PC-3 (cell line): Measurements from ENCODE around the gene CTXN1. TPM values are rescaled to one million over a fixed set of nuclear protein-coding genes. Genes with fewer than 3 reads are reported as not detected.

Experiments
- ATAC-seq: fragments of 200-7000 bp; cut with Tn5 transposase; 2 replicates; pipeline ENCODE4 v1.9.1; 2020; ENCODE audit warnings: mild to moderate bottlenecking, moderate library complexity
- BruUV-seq: library from RNA; stranded (reverse); fragments of 400-500 nt; replicated peaks from 2 replicates; lab custom pipeline; 2021; lab: Mats Ljungman, UMichigan
- CTCF ChIA-PET: fragments of 300-600 bp; sonication (Branson Sonifier 250); formaldehyde crosslinking; loops from one replicate; lab custom pipeline; 2022; ENCODE audit warnings: antibody characterized with exemption; lab: Charles Lee
- POLR2A ChIA-PET: fragments of 300-600 bp; sonication (Branson Sonifier 250); formaldehyde crosslinking; loops from one replicate; lab custom pipeline; 2022; ENCODE audit warnings: antibody characterized with exemption; ENCODE audit not compliant: unreplicated experiment; lab: Charles Lee
- DNase-seq: peaks from one replicate; pipeline ENCODE4 v3.0.0-alpha.2; 2015
- H2AFZ ChIP-seq: fragments of 300-600 bp; sonication (generic); 2 replicates; pipeline ENCODE4 v1.6.0; 2016; ENCODE audit warnings: antibody characterized with exemption, low read length
- H3F3A ChIP-seq: fragments of 300-600 bp; sonication (generic); one replicate; pipeline ENCODE4 v1.6.0; 2017; ENCODE audit warnings: antibody characterized with exemption, low read length, control low read depth, mild to moderate bottlenecking; ENCODE audit not compliant: unreplicated experiment
- H3K27ac ChIP-seq: fragments of 300-600 bp; sonication (generic); 2 replicates; pipeline ENCODE4 v1.5.1; 2016; ENCODE audit warnings: mild to moderate bottlenecking, low read length
- H3K27me3 ChIP-seq: fragments of 300-600 bp; sonication (generic); 2 replicates; pipeline ENCODE4 v1.6.1; 2016; ENCODE audit warnings: low read length, mixed read lengths
- H3K36me3 ChIP-seq: fragments of 300-600 bp; sonication (generic); 2 replicates; pipeline ENCODE4 v1.6.1; 2016; ENCODE audit warnings: low read depth, mixed run types, low read length, mixed read lengths
- H3K4me1 ChIP-seq: fragments of 300-600 bp; sonication (generic); 2 replicates; pipeline ENCODE4 v1.5.1; 2016; ENCODE audit warnings: low read length; ENCODE audit not compliant: insufficient read depth
- H3K4me2 ChIP-seq: fragments of 300-600 bp; sonication (generic); 2 replicates; pipeline ENCODE4 v1.6.0; 2016; ENCODE audit warnings: low read length
- H3K4me3 ChIP-seq: fragments of 300-600 bp; sonication (generic); 2 replicates; pipeline ENCODE4 v1.5.1; 2016; ENCODE audit warnings: mild to moderate bottlenecking, low read length, mixed read lengths
- H3K79me2 ChIP-seq: fragments of 300-600 bp; sonication (generic); 2 replicates; pipeline ENCODE4 v1.6.1; 2017; ENCODE audit warnings: low read length, mixed read lengths
- H3K9ac ChIP-seq: fragments of 300-600 bp; sonication (generic); 2 replicates; pipeline ENCODE4 v1.6.0; 2016; ENCODE audit warnings: mild to moderate bottlenecking, low read length
- H3K9me2 ChIP-seq: fragments of 300-600 bp; sonication (generic); replicated peaks from 2 replicates; pipeline ENCODE4 v1.6.1; 2016; ENCODE audit warnings: mixed run types, low read length, mixed read lengths
- H3K9me3 ChIP-seq: fragments of 300-600 bp; sonication (generic); 2 replicates; pipeline ENCODE4 v1.6.1; 2016; ENCODE audit warnings: low read length, mixed read lengths
- H4K20me1 ChIP-seq: fragments of 300-600 bp; sonication (generic); 2 replicates; pipeline ENCODE4 v1.6.1; 2016; ENCODE audit warnings: low read length, mixed read lengths
- CTCF ChIP-seq: fragments of 300-600 bp; sonication (generic); conservative IDR thresholded peaks from 2 replicates; pipeline ENCODE4 v1.5.1; 2017; ENCODE audit warnings: antibody characterized with exemption, low read depth, mild to moderate bottlenecking, low read length
- EZH2 ChIP-seq: fragments of 300-600 bp; sonication (generic); IDR thresholded peaks from one replicate; pipeline ENCODE4 v1.6.1; 2017; ENCODE audit warnings: antibody characterized with exemption, mild to moderate bottlenecking, low read length; ENCODE audit not compliant: unreplicated experiment
- EZH2phosphoT487 ChIP-seq: fragments of 300-600 bp; sonication (generic); IDR thresholded peaks from 2 replicates; pipeline ENCODE4 v1.6.1; 2018; ENCODE audit warnings: mild to moderate bottlenecking, antibody characterized with exemption, low read length, borderline replicate concordance
- intact Hi-C: fragments of 100-400 bp; cut with micrococcal nuclease; formaldehyde crosslinking; loops from 2 replicates; pipeline ENCODE4 v1.9.0; 2023
- total RNA-seq: library from RNA; depleted of rRNA; stranded (reverse); fragments of >200 nt; gene quantifications from 2 replicates; pipeline ENCODE4 v1.2.3, GENCODE V29; 2014

Gene CTXN1
- total RNA-seq, 1 experiment from 2014 or later: 11.4 TPM

DNA sequence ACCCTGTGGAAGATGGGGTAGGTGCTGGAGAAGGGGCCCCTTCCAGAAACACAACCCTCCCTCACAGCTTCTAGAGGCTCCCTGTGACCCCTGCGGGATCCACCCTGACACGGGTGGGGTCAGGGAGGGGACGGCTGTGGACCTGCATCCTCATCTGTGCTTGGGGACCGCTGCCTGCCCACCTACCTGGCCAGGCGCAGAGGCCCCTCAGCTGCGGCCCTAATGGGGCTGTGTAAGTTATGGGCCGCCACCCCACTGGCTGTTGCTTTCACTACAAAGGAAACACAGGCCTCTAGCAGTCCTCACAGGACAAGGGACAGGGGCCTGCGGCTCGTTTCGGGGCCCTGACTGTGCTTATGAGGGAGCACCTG is 7.0 kb upstream of the CTXN1 start:
- Histone ChIP-seq H3K27ac (no peak overlapping the region), H3K4me1 (peaks cover 30% of the 10 kb centered on the region), H3K79me2 (0 out of 2 replicates have a peak, but pooled peaks cover 3% of the 10 kb centered on the region), H3K9me3 (no peaks in the 10 kb centered on the region), H3K9ac (no peak overlapping the region), H2AFZ (no peak overlapping the region), H3K9me2 (no peaks in the 10 kb centered on the region), H4K20me1 (0 out of 2 replicates have a peak, but pooled peaks cover 1% of the 10 kb centered on the region), H3K27me3 (no peaks in the 10 kb centered on the region), H3K4me2 (no peak overlapping the region), H3F3A (no peaks in the 10 kb centered on the region), H3K36me3 (peaks cover 66% of the 10 kb centered on the region), H3K4me3 (no peak overlapping the region)
- no peak for ATAC-seq
- BruUV-seq: no TSS peak
- POLR2A ChIA-PET: no interaction called here
- CTCF ChIA-PET: no interaction called here
- TF ChIP-seq EZH2 (no peak), EZH2phosphoT487 (no peak), CTCF (no peak)
- DNase-seq: no peak
- intact Hi-C loops: no loop called here

GRCh38 chr19:7932276-7932929 is 6.5 kb upstream of the CTXN1 start:
- DNase-seq (no peak), ATAC-seq (no peak)
- POLR2A ChIA-PET: no interaction called here
- Histone ChIP-seq H3K27ac (no peak overlapping the region), H3K9ac (no peak overlapping the region), H2AFZ (no peak overlapping the region), H3K9me2 (no peaks in the 10 kb centered on the region), H3K36me3 (peaks cover 62% of the 10 kb centered on the region), H3K4me2 (no peak overlapping the region), H4K20me1 (0 out of 2 replicates have a peak, but pooled peaks cover 5% of the 10 kb centered on the region), H3K27me3 (no peaks in the 10 kb centered on the region), H3K4me1 (peaks cover 32% of the 10 kb centered on the region), H3K9me3 (no peaks in the 10 kb centered on the region), H3K79me2 (no peaks in the 10 kb centered on the region), H3F3A (no peaks in the 10 kb centered on the region), H3K4me3 (no peak overlapping the region)
- intact Hi-C loops: no loop called here
- CTCF ChIA-PET: no interaction called here
- no peak for TF ChIP-seq CTCF
- TF ChIP-seq EZH2: no peak
- TF ChIP-seq EZH2phosphoT487: no peak
- BruUV-seq: no TSS peak

DNA sequence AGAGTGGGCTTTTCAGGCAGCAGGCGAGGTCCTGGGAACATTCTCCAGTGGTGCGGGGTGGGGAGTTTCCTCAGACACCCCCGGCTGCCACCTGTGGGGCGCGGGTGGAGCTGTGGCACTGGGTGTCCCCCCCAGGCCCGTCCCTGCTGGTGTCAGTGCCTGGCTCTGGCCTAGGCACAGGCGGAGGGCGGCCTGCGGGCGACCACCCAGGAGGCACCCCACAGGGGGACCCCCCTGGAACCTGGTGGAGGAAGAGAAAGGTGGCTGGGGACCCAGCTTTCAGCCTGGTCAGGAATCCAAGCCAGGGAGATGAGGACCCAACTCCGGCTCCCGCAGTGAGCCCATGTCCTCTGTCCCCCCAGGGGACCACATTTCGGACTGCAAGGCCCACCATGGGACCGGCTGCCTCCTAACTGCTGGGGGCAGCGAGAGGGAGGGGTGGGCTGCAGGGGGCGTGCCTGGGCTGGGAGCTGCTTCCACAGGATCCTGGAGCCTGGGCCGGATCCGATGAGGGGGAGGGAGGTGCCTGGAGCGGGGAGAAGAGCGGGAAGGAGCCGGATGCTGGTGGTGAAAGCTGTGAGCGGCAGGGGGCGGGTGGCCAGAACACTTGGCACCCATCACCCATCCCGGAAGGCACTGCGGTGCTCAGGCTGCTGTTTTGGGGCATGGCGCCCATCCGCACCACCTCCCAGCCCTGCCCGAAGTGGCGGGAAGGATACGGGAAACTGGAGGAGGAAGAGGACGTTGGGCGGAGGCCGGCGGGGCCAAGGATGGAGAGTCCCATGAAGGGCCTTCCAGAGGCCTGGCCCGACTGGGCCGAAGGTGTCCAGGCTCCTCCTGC is 5.5 kb upstream of the CTXN1 start:
- Histone ChIP-seq H2AFZ (no peak overlapping the region), H3K4me1 (peaks cover 35% of the 10 kb centered on the region), H3K36me3 (peaks cover 55% of the 10 kb centered on the region), H4K20me1 (0 out of 2 replicates have a peak, but pooled peaks cover 5% of the 10 kb centered on the region), H3F3A (no peaks in the 10 kb centered on the region), H3K9ac (no peak overlapping the region), H3K27me3 (no peaks in the 10 kb centered on the region), H3K4me2 (no peak overlapping the region), H3K79me2 (no peaks in the 10 kb centered on the region), H3K9me2 (no peaks in the 10 kb centered on the region), H3K9me3 (no peaks in the 10 kb centered on the region), H3K4me3 (no peak overlapping the region), H3K27ac (no peak overlapping the region)
- TF ChIP-seq CTCF: no peak
- no peak for TF ChIP-seq EZH2phosphoT487
- TF ChIP-seq EZH2: no peak
- no TSS peak for BruUV-seq
- intact Hi-C loops: no loop called here
- POLR2A ChIA-PET: no interaction called here
- ATAC-seq (no peak), DNase-seq (no peak)
- CTCF ChIA-PET: no interaction called here
